ENCODE results near the gene SP7.

GRCh38 chr12:53288322-53288721, 47.8 kb downstream of the SP7 start:
- TF ChIP-seq CTCF (IDR thresholded peaks at IDR 0.05) (no peak), POLR2A (IDR thresholded peaks at IDR 0.05) (no peak), POLR2AphosphoS5 (IDR thresholded peaks at IDR 0.05) (no peak)

All from breast epithelium (tissue), 3 donors.